GM21528 (cell line): Measurements from ENCODE around the gene RANBP3.
"Not testable (repeated sequence)": the region's sequence is repeated elsewhere in the genome, so short reads cannot be mapped to it uniquely, and the experiment has no call there.

Experiments used
- ATAC-seq: cut with Tn5 transposase; IDR thresholded peaks from one replicate; pipeline ENCODE4 v1.9.1; 2021; ENCODE audit warnings: mild to moderate bottlenecking, moderate library complexity; ENCODE audit not compliant: unreplicated experiment, low FRiP score

The RANBP3 gene

DNA sequence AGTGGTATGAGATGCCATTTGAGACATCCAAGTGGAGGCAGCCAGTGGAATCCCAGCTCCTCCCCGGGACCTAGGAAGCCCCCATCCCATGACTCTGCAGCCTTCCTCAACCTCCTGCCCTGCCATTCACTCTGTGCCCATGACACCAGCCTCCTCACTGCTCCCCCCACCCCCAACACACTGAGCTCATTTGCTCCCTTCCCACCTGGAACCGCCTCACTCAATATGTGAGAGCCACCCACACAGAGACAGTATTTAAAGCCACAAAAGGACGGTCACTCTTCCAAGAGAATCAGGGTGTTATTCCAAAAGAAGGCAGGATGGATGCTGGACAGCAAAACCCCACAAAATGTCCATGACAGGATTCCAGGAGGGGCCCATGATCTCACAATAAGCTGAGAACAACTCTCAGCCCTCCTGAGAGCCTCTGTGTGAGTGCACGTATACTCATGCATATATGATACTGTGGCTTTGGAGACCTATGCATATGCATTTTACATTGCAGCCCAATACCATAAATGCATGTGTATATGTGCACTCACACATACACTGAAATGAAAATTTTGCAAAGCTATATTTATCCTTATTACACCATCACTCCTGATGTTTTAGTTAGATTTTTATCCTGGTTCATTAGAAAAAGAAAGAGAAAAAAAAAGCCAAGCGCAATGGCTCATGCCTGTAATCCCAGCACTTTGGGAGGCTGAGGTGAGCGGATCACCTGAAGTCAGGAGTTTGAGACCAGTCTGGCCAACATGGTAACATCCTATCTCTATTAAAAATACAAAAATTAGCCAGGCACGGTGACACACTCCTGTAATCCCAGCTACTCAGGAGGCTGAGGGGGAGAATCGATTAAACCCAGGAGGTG is 10.8 kb upstream of the RANBP3 start:
- ATAC-seq = no peak

DNA sequence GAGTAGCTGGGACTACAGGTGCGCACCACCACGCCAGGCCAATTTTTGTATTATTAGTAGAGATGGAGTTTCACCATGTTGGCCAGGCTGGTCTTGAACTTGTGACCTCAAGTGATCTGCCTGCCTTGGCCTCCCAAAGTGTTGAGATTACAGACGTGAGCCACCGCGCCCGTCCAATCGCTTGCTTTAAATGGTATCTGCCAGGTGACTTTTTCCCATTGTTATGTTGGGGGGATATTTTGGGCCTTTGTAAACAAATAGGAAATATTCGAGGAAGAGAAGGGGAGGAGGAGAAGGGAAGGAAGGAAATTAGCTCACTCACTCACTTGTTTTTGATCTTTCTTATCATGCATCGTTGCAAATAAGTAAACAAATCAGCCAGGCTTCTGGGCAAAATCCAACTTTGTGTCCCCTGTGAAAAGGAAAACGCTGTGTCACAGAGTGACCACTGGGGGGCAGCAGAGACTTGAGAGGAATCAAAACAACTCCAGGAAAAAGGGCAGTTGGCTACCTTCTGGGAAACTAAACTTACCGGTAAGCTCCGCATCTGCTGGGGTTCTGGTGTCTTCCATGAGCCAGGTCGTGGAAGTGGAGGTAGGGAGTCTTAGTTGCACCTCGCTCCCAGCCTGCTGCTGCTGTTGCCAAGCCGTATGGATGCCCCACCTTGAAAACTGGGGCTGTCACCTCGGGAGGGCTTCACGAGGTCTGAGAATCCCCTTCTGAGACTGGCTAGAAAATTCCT is 9.3 kb upstream of the RANBP3 start:
- ATAC-seq = no peak

DNA sequence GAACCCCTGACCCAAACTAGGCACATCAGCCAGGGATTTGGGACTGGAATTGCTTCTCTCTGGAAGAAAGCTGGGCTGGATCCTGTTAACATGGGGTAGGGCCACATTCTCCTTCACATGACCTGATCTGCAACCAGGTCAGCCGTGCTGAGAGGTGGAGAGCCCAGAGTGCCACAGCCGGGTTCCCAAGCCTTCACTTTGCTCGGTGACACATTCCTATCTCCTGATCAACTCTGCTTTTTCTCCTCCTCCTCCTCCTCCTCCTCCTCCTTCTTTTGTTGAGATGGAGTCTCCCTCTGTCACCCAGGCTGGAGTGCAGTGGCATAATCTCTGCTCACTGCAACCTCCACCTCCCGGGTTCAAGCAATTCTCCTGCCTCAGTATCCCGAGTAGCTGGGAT is 7.9 kb upstream of the RANBP3 start:
- ATAC-seq = not testable (repeated sequence)

DNA sequence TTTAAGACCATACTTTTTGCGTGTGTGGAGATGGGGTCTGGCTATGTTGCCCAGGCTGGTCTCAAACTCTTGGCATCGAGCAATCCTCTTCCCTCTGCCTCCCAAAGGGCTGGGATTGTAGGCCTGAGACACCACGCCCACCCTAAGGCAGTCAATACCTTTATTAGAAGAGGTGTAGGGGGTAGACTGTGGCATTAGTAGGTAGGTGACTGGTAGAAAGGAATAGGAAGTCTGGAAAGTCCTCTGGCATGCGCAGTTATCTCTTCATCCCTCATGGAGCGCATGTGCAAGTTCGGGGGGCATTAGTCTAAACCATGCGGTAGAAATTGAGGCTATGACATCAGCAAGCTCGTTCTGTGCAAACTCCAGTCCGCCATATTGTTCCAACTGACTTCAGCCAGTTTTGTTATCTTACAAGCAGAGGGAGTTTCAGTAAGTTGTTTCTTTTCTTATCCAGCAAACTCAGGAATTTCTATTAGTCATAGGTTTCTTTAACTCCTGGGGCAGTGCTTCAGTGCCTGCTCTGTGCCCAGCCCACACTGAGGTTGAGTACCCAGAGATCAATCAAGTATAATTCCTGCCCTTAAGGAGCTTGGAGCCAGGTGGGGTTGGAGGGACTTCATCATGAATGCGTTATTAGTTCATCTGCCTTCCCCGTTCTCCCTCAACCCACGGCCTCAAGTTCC is 7.3 kb upstream of the RANBP3 start:
- ATAC-seq = no peak

DNA sequence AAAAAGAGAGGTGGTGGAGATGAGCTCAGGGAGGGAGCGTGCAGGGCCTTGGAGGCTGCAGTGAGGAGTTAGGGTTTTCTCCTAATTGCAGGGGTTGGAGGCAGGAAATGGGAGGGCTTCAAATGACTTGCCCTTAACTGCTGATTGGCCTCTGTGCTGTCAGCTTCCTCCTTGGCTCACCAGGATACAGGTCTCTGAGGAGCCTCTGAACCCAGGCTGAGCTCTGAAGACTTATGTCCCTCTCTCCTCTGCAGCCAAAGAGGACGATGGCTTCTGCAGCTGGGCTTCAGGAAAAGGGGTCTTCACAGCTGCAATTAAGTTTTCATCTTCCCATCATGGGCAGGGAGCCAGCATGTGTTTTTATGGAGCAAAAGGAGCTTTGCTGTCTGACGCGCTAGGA is 6.7 kb upstream of the RANBP3 start:
- ATAC-seq = no peak

DNA sequence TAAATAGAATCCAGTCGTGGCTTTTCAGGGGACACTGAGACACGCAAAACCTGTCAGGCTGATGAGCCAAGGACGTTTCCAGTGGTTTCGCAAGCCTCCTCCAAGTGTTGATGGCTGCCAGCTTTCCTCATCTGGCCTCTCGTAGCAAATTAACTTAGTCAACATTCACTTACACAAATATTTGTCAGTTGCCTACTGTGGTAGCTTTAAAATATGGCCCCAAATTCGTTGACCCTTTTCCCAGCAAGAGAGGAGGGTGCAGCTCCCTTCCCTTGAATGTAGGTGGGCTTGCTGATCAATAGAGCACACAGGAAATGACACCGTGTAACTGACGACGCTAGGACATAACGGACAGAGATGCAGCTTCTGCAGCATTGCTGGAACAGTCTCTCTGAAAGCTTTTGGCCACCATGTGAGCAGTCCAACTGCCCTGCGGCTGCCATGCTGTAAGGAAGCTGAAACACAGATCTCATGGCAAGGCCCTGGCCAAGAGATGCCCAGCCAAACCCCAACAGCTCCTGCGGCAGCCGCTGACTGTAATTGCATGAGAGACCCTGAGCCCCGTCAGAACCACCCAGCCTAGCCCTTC is 5.5 kb upstream of the RANBP3 start:
- no peak for ATAC-seq

DNA sequence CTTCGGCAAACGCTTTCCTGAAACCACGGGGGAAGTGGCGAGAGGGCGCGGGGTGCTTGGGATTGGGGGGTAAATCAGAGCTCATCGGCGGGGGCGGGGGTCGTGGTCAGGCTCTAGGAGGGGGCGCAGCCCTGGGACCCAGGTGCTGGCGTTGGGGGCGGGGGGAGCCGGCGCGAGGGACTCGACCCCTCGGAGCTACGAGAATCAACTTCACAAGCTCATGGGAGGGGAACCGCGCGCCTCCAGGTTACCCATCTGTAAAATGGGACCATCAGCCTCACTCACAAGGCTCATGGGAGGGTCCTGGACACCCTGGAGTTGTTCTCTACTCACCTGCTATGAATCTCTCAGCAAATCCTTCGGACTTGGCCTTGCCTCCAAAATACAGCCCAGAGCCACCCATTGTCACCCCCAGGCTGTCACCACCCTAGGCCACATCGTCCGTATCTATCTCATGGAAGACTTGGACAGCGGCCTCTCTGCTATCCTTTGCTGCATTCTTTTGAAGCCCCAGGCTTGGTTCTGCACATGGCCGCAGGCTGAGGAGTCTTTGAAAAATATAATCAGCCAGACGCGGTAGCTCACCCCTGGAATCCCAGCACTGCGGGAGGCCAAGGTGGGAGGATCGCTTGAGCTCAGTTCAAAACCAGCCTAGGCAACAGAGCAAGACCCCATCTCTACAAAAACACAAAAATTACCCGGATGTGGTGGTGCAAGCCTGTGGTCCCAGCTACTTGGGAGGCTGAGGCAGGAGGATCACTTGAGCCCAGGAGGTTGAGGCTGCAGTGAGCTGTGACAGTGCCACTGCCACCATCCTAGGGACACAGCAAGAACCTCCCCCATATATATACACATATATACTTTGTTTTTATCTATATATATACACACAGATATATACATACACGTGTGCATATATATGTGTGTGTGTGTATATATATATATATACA is 939 bp upstream of the RANBP3 start:
- no peak for ATAC-seq

DNA sequence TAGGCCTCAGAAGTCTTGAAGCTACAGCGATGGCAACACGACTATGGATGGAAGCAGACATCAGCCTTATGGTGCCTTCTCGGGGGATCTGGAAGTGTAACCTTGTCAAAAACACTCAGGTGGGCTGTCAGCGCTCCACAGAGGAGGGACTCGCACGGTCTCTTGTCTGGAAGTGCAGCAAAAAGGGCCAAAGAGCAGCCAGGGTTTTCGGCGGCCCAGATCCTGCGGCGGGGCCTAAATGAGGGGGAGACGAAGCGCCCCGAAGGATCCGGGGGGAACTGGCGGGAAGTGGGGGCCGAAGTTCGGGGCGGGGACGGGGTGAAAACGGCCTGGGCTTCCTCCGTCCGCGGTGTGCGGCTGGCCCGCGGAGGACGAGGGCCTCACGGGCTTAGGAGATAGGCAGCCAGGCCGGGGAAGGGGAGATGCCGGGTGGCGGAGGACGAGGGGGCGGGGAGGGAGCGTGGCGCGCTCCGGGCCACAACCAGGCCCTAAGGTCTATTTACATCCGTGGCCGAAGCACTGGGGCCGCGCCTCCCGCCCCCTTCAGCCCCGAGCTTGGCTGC is 637 bp downstream of the RANBP3 start:
- no peak for ATAC-seq

DNA sequence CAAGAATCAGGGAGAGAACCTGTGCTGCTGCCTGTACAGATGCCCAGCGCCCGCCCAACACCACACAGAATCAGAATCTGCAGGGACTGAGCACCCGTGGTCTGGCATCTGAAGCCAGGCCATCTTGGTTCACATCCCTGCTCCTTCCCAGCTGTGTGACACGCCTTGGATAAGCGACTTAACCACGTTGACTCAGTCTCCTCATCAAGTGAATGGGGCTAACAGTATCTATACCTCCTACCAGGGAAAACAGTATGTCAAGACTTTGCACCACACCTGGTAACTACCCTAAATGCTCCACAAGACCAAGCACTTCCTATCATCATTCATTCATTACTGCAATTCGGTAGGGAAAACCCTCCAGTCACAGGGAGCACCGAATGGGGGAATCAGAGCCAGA is 1.2 kb downstream of the RANBP3 start:
- ATAC-seq = no peak

DNA sequence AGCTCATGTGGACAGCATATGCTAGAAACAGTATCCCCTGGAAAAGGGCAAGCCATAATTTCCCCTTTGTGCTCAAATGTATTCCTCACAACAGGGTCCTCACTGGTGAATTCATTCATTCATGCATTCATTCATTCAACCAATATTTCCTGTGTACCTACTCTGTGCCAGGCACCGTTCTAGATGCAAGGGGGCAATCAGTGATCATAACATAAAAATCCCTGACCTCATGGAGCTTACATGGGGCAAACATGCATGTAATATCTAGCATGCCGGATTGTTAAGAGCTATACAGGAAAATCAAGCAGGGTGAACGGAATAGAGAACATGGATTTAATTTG is 2.6 kb downstream of the RANBP3 start:
- no peak for ATAC-seq

DNA sequence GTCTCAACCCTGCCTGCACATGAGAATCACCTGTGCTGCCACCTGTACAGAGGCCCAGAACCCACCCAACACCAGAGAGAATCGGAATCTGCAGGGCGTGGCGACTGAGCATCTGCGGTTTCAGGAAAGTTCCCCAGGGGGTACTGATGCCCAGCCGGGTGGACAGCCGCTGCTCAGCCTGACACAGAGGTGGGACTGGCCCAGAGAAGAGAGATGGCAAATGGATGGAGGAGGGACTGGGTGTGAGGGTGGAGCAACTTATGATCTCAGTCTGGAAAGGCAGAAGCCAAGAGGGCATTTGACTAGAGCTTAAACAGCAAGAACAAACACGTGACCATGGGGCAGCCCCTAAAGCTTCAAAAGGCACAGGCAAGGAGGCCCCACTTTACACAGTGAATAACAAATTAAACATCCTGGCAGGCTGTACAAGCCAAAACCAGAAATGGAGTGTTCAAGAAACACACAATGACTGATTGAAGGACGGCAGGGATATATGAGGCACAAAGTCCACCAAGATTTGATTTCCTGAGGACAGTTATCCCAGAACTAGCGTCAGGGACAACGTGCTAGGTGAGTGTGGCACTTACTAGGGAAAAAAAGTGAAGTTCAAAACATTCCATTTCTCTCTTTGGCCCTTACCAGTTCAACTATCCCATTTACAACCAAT is 3.1 kb downstream of the RANBP3 start:
- no peak for ATAC-seq

DNA sequence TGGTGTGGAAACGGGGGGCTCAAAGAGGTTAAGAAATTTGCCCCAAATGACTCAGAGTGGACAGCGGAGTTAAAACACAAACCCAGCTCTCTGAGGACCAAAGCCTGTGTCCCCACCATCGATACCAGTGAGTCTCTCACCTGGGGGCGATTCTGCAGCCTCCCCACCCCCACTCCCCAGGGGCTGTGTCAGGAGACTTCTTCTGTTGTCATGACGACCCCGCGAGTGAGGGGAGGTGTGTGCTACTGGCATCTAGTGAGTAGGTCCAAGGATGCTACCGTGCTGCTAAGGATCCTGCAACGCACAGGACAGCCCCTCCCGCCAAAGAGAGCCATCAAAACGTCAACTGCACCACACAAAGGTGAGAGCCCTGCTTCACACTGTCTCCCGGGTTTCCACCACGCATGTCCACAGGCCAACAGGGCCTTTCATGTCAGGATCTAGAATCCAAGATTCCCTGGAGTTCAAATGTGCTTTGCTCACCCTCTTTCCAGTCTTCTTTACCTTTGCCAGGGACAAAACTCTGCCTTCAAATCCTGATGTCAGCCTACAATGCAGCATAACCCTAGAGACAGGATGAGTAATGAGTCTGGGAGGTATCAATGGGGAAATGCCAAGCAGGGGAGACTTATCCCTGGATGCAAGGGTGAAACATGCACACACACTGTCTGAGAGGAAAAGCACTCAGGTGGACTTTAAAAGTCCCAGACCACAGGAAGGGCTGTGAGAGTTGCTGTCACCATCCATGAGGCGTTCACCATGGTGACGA is 3.9 kb downstream of the RANBP3 start:
- no peak for ATAC-seq

DNA sequence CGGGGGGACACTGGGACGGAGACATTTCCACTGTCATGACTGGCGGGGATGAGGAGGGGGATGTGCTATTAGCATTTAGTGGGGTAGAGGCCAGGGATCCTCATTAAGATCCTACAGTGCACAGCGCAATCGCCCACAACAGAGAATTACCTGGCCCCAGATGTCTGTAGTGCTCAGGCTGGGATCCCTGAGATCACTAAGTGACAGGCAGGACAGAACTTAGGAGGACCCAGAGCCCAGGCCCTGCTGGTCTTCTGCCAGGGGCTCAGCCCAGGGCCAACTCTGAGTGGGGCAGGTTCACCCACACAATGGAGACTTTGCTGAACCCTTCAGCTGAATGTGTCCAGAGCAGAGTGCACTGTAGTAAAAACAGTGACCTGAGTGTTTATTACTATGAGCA is 4.6 kb downstream of the RANBP3 start:
- ATAC-seq = no peak

DNA sequence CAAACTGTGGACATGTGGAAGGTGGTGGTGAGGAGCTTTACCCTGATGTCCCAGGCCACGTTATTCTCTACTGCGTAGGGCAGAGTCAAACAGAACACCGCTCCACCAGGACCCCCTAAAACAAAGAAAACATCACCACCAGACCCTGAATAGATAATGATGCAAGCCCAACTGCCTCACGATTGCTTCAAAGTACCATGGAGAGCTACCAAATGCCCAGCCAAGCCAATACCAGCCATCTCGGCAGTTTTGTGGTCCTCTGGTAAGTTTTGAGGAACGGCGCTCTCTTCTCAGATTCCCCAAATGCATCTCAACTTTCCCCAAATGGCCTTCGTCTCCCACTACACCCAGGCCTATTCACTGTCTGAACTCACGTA is 5.6 kb downstream of the RANBP3 start:
- ATAC-seq = no peak

DNA sequence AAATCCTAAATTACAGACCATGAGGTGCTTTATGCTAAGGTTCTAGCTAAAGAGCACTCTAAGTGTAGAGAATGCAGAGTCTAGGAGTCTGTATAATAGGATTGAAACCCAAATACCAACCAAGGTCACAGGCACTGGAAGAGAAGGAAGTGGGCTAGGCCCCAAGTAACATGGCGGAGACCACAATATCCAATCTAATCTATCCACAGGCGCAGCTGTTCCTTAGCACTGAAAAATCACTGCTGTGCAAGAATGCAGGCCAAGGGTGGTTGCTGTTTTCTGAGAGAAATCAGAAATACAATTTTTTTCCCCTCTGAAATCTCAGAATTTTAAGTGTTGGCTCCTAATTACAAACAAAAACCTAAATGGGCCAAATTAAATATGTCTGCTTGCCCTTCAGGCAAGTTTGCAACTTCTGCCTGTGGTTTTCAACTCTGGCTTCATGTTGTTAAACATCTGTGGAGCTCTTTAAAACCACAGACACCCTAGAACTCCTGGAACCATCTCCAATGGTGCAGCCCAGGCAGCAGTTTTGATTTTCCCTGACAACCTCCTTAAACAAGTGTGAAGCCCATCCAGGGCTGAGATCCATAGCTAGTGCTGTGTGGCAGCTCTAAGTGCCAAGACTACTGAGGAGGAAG is 6.1 kb downstream of the RANBP3 start:
- ATAC-seq = no peak

DNA sequence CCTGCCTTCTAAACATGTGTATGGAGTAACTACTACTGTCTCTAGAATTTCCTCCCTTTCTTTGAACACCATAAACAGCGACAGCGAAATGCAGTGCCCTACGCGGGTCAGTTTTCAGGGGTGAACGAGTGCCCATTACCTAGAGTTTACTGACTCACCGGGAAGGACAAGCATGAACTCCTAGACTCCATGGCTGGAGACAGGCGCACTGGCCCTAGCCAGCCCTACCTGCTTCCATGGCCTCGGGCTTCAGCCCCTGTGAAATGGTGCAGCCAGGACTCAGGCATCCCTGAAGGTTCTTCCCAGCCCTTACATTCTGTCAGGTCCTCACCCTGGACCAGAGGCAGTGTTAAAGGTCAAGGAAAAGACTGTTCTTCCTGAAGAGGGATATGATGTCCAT is 8.5 kb downstream of the RANBP3 start:
- no peak for ATAC-seq

DNA sequence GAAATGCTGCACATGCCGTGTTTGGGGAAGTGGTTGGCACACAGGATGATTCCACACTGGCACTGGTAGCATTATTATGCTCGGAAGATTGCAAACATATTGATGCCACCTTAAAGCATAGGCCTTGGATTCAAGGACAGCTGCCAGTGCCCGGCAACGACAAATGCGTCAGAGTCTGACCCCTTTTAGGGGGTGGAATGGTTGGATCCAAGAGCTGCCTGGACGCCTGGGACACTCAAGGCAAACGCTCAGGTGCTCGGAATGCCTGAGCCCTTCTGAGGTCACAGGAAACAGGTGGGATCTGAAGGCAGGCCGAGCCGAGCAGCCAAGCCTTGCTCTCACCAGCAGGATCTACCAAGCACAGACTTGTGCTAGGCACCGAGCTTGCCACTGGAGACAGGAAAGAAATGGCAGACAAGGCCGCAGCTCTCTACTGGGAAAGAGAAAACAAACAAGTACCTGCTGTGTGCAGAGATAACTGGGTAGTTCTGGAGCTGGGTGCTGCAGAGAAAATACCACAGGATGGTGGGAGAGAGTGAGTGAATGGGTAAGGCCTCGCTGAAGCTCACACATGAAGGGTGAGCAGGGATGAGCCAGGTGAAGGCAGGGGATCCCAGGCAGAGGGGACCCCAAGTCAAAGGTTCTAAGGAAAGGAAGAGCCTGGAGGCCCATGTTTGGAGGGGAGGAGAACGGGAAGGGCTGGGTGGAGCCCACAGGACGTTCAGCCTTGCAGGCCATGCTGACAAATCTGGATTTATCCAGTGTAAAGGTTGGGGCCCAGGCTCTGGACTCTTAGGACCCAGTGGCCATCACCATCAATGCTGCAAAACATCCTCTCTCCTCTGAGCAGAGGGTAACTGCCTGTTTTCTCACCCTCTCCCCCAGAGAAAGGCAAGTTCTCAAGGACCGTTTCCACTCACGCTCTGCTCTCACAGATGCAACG is 9.2 kb downstream of the RANBP3 start:
- ATAC-seq = no peak
